GM19240 (cell line): ENCODE measurements around the gene UBE2M.
A peak's percentile ranks its signal among the peaks of the same experiment; 100 is the strongest.
"Not testable (repeated sequence)": the region's sequence is repeated elsewhere in the genome, so short reads cannot be mapped to it uniquely, and the experiment has no call there.

Source experiments
- DNase-seq: peaks from one replicate; pipeline ENCODE4 v3.0.0; 2011; ENCODE audit warnings: low spot score; ENCODE audit not compliant: insufficient read length

Gene UBE2M

DNA sequence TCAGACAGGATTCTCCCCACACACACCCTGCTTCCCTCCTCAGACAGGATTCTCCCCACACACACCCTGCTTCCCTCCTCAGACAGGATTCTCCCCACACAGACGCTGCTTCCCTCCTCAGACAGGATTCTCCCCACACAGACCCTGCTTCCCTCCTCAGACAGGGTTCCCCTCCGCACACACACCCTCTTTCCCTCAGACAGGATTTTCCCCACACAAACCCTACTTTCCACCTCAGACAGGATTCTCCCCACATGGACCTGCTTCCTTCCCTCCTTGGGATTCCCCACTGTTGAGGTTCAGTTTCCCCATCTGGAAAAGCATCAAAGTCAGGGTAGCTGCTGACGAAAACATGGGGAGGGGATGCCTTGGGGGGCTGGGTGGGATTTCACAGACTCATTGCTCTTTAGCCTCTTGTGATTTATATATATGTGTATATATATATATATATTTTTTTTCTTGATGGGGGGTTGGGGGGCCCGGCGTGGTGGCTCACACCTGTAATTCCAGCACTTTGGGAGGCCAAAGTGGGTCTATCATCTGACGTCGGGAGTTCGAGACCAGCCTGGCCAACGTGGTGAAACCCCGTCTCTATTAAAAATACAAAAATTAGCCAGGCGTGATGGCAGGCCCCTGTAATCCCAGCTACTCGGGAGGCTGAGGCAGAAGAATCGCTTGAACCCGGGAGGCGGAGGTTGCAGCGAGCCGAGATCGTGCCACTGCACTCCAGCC is 15.6 kb downstream of the UBE2M start:
- not testable (repeated sequence) for DNase-seq

DNA sequence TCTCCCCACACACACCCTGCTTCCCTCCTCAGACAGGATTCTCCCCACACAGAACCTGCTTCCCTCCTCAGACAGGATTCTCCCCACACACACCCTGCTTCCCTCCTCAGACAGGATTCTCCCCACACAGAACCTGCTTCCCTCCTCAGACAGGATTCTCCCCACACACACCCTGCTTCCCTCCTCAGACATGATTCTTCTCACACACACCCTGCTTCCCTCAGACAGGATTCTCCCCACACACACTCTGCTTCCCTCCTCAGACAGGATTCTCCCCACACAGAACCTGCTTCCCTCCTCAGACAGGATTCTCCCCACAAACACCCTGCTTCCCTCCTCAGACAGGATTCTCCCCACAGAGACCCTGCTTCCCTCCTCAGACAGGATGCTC is 19.2 kb downstream of the UBE2M start:
- DNase-seq: not testable (repeated sequence)

DNA sequence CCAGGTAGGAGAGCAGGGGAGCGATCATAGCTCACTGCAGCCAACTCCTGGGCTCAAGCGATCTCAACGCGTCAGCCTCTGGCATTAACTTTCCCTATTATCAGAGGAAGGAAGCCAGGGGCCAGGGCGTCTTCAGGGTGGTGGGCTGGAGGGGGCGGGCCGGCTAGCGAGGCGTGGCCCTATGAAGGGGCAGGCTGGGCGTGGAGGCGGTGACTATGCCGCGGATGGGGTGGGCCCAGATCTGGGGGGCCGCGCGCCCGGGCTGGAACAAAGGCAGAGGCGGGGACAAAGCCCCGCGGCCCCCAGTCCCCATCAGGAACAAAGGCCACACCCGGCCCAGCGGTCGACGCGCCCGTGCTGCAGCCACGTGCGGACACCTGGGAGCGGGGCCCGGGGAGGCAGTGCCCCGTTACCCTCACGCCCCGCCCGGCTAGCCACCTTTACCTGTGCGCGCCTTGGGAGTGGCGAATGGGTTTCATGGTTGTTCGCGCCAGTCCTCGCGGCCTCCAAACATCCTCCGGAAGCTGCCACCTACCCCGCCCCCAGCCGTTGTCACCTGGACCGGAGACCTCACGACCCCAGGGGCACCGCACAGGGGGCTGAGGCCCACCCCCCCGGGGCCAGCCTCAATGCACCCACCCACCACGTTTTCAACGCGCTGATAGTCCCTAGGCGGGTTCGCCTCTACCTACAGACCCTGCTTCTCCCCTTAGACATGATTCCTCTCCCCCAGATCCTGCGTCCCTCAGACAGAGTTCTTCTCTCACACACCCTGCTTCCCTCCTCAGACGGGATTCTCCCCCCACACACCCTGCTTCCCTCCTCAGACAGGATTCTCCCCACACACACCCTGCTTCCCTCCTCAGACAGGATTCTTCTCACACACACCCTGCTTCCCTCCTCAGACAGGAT is 19.9 kb downstream of the UBE2M start:
- DNase-seq: no peak

DNA sequence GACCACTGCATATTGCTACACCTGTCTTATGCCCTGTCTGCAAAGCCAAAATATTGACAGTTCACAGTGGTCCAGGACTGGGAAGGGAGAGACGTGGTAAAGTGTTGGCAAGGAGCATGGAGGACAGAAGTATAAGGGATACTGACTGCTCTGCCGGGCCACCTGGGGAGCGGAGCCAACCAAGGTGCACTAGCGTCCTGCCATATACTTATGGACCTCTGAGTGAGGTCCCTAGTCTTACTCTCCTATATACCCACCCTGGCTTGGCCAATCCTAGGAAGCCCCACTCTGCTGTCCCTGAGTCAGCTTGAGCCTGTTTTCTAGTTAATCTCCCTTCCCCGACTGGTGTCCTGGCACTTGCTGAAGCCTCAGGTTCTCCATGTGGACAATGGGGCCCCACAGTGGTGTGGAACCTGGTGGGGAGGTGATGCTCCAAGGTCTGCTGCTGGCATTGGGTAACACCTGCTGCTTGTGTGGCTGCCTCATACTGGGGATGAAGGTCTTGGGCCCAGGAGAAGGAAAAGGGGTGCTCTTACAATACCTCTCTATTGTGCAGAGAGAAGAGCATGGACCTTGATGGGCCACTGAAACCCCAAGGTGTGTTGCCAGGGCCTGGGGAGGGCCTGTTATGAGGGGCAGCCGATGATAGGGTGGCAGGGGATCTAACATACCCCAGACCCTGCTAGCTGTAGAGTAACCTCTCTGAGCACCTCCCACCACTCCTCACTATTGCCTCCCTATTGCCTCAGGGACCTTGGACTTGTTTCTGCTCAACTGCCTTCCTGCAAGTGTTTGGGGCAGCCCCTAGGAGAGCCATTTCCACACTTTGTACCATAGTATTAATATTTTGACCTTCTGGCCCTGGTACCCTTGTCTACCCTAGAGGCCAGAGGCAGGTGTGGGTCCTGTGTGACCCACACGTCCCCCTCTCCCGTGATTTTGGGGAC is 21.3 kb downstream of the UBE2M start:
- DNase-seq: no peak

DNA sequence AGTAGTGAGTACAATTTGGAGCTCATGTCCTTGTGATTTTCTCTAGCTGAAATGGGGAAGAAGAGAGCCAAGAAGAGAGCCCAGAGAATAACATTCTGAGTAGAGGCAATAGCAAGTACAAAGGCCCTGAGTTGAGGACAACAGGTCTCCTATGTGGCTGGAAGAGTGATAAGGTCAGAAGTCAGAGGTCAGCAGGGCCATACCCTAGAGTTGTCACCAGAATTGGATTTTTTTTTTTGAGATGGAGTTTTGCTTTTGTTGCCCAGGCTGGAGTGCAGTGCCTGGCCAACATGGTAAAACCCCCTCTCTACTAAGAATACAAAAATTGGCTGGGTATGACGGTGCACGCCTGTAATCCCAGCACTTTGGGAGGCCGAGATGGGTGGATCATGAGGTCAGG is 22.6 kb downstream of the UBE2M start:
- no peak for DNase-seq

DNA sequence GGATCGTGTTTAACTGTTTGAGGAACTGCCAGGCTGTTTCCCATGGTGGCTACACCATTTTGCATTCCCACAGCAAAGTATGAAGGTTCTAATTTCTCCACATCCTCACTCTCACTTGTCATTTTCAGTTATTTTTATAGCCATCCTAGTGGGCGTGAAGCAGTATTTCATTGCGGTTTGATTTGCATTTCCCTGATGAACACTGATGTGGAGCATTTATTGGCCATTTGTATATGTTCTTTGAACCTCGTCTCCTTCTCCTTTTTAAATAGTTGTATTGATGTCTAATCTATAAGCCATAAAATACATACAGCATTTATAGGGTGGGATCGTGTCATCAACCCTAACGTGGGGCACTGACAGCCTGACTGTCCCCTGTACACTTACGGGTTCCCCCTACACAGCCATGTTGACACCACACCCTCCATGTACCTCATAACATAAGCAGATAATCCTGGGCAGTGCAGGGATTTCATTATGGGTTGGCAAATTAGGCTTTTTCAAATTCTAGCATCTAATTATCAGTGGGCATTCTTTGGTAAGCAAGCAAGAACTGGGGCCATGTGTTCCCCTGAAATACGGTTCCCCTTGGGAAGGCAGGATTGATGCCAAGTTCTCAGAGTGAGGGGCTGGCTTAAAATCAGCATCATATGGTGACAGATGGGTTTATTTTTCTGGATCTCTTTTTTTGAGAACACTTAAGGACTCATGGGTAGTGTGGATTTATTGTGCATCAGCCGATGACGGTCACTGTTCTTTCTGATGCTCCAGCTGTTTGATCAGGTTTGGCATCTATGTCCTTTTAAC is 27.2 kb downstream of the UBE2M start:
- DNase-seq: no peak

DNA sequence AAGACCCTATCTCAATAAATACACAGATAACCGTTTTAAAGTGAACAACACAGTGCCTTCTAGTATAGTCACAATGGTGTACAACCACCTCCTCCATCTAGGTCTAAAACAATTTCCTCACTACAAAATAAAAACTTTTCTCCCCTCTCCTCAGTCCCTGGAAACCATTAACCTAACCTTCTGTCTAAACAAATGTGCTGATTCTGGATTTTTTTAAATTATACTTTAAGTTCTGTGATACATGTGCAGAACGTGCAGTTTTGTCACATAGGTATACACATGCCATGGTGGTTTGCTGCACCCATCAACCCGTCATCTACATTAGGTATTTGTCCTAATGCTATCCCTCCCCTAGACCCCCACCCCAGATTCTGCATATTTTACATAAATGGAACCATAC is 29.0 kb downstream of the UBE2M start:
- no peak for DNase-seq

DNA sequence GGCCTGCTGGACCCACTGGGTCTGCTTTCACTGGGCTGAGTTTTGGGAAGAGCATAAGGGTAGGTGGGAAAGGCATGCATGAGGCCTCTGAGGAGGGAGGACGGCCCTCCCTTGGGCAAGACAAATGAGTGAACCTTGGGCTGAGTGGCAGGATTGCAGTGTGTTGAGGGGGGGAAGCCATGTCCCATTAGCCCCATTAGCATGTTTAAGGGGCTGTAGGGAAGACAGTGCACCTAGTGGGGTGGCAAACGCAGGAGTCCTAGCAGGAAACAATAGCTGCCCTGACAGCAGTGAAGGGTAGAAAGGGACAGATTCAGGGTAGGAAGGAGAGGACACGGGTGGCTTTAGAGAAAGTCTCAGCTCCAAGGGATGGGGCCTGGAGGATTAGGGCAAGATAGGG is 35.7 kb downstream of the UBE2M start:
- DNase-seq: no peak

DNA sequence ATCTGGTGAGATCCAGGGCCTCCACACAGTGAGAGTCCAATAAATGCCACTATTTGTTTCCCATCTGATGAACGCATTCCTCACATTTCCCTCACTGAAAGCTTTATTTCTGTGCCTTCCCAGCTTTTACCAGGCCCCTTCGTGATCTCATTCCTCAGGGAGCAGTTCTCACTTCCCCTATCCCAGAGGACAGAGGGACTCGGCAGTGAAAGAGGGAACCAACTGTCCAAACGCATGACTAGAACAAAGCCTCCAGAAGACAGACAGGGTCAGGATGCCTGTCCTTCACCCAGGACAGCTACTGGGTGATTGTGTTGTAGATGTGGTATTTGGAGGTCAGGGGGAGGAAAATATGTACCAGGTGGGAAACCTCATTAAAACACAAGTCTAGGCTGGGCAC is 36.8 kb downstream of the UBE2M start:
- DNase-seq: no peak

DNA sequence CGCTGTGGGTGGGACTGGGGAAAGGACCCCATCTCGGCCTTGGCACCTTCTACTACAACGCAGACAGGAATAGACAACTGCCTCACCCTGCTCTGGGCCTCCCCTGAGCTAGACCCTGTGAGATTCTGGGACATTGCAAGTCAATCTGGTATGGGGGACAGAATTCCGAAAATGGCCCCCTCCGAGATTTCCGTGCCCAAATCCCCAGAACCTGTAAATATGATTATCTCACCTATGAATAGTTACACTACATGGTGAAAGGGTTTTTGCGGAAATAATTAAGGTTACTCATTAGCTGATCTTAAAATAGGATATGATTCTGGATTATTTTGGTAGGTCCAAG is 38.2 kb downstream of the UBE2M start:
- no peak for DNase-seq

DNA sequence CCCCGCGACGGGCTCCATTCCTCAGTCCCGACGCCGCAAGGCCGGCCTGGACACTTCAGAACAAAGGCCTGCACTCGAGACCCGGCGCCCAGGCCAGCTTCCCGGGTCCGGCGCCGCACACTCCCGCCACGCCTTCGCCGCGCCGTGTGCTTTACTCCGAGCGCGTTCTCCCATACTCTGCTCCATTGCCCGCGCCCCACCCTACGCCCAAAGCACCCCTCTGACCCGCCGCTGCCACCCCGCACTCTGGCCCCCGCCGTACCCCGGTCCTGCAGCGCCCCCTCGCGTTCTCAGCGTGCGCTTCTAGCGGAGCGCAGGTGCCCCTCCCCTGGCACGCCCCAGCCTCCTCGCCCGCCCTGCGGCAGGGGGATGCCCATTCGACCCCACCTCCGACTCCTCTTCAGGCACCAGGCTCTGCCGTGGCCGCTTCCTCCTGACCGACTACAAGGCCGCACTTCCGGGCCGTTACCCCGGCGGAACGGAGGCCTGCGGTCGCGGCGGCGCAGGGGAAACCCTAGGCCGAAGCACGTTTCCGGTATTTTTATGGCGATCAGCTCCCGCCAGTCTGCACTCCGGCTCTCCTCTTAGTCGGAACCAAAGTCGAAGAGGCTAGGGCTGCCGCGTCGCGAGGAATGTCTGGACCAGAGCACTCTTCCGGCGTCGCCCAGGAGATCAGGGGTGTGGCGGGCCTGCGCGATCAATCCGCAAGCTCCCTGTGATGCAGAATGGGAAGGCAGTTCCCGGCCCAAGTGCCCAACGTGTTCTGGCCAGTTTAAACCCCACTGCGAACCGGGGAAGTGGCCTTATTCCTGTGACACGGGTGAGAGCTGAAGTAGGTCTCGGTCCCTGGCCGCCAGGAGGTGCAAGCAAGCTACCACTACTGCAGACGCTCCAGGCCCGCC is 38.8 kb downstream of the UBE2M start, which contains the start of gene ZBTB45:
ZBTB45 (minus strand) TSS at position 456 of the 902 bp plus-strand sequence. CDS start 2,137 bp downstream, outside the sequence.
- peak; percentile 75 for DNase-seq

DNA sequence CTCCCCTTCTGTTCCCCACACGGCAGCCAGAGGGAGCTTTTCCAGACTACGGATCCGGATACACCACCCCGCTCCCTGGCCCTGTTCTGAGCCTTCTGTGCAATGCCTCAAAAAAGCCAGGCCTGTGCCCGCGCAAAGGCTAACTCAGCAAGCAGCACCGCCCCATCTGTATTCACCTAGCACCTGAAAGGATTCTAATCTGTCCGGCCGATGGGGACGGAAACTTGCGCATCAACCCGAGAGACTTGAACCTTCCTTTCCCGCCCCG is 39.4 kb downstream of the UBE2M start:
- peak; percentile 35 for DNase-seq

DNA sequence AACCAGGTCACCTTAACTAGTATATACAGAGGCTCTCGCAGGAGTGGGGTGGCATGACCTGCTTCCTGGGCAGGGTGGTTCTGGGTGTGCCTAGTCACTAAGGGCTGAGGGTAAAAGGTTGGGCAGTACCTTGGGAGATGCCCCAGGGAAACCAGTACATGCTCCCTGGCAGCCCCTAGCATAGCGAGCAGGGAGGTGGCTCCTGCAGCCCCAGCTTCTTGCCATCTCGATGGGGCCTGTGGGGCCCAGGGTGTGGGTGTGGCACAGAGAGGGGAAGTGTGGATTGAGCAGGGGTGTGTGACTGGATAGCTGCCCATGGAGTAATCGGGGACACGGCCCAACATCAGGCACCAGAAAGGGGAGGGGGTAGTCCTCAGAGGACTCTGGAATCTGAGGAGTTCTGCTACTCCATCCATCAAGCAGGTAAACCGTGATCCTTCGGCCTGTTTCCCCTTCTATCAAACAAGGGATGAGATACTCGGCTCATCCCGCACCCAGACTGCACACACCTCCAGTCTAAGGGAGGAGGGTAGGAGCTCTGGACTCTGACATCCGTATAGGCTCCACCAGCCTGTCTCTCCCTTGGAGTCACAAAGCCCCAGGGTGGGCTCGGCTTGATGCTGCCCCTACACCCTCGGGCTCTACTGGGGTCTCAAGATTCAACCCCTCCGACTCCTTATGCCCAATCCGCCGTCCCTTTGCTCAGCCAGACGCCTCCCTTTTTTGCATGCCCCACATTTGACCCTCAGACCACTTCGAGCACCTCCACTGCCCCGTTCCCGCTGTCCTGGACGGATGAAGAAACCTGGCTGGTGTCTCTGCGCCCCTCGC is 39.9 kb downstream of the UBE2M start:
- DNase-seq: no peak

DNA sequence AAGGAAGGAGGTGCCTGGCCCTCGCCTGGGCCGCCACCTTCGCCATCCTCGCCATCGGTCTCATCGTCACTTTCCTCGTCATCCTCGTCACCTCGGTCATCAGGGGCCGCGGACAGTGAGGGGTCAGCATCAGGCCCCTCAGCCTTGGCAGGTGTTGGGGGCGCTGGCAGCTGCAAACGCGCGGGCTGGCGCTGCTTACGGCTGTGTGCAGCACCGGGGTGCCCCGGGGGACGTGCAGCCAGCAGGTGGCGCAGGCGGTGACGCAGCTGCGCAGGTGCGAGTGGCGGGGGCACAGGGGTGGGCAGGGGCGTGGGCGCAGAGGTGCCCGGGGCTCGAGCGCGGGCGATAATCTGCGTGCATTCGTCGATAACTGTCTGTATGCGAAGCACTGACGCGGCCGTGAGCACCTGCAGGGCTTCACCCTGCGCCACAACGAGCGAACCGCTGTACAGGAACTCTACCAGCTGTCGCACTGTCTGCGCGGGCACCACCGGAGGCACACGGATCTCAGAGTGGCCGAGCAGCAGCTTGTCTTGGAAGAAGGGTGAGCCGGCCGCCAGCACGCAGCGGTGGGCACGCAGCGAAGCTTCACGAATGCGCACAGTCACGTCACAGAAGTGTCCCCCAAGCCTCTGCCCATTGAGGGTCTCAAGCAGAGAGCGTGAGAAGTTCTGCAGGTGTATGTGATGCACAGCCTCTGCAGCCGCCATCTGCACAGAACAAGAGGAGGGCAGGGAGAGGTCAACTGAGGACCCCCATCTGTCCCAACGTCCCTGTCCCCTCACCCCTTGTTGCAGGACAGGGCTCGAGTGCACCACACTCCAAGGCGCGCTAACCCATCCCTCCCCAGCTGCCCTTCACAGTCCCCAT is 41.2 kb downstream of the UBE2M start:
- no peak for DNase-seq

DNA sequence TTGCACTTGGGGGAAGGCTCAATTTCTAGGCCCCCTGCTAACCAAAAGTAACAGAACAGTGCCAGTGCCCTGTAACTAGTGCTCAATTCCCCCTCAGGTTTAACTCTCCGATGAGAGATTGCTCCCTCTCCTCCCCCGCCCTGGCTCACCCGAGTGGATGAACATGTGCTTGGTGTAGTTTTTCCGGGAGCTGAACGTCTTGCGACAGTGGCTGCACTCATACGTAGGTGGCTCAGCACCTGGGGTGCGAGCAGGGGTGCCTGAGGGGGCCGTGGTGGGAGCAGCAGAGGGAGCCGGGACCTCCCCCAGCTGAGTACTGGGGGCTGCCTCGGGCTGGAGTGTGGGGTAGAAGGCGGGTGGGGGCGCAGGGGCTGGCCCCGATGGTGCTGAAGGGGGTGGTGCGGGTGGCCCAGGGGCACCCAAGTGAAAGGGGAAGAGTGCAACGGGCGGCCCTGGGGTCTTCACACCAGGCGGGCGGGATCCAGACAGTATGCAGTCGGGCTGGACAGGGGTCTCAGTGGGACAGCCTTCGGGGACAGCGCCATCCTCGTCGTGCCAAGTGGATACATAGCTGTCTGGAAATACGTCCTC is 42.1 kb downstream of the UBE2M start:
- DNase-seq: no peak

DNA sequence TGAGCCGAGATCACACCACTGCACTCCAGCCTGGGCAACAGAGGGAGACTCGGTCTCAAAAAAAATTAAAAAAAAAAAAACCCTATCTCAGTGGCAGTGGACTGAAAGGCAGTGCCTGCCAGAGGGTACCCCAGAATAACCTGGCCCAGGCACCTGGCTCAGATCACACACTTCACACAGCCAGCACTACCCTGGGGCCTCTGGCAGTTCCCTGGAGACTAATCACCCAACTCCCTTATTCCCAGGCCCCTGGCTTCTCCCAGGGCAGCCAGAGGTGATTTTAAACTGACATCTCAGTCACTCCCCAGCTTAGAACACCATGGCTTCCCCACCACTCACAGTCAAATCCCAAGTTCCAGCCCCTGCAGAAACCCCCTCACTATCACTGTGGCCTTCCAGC is 43.2 kb downstream of the UBE2M start:
- DNase-seq: no peak

DNA sequence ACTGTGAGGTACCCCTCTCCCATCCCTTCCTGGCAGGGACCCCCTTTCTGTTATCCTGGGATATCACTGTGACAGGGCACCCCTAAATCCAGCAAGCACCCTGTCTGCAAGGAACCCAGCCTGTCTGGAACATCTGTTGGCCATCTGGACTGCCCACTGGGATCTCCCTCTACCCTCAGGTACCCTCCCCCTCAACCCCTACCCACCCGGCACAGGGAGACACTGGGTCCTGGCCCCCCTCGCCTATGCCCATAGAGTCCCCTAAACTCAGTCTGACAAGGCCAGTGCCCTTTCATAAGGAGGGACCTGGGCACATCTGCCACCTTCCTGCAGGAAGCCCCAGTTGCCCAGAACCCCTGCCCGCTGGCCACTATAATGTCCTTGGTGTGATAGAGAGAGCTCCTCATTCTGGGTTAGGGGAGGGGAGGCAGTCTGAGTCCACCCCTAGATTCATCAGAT is 43.8 kb downstream of the UBE2M start:
- DNase-seq: no peak
